ENCODE measurements around the gene MMP12.

MMP12 gene

GRCh38 chr11:102849311-102849710 lies 25.5 kb downstream of the MMP12 start:
- DNase-seq: no peak

- no peak for DNase-seq
Measured at GRCh38 chr11:102846292-102846691, 28.5 kb downstream of the MMP12 start.

- DNase-seq: no peak
Measured at GRCh38 chr11:102843489-102843888, 31.3 kb downstream of the MMP12 start, which contains the start of gene MMP3. Gene MMP3, minus strand, starts transcription at chr11:102843609. Its CDS starts 63 bp downstream, at chr11:102843546.

- DNase-seq: no peak
Measured at GRCh38 chr11:102842930-102843329, 31.9 kb downstream of the MMP12 start.

GRCh38 chr11:102840018-102840417 lies 34.8 kb downstream of the MMP12 start:
- DNase-seq: no peak

GRCh38 chr11:102837646-102838045 lies 37.1 kb downstream of the MMP12 start:
- DNase-seq: no peak

GRCh38 chr11:102837156-102837555 lies 37.6 kb downstream of the MMP12 start:
- DNase-seq: no peak

GRCh38 chr11:102836290-102836875 lies 38.4 kb downstream of the MMP12 start:
- no peak for DNase-seq

GRCh38 chr11:102833731-102834130 lies 41.1 kb downstream of the MMP12 start:
- DNase-seq: no peak

GRCh38 chr11:102832612-102833011 lies 42.2 kb downstream of the MMP12 start:
- DNase-seq: no peak

GRCh38 chr11:102831489-102832440 lies 43.0 kb downstream of the MMP12 start:
- no peak for DNase-seq

GRCh38 chr11:102831128-102831488 lies 43.7 kb downstream of the MMP12 start:
- DNase-seq: no peak

GRCh38 chr11:102830001-102830727 lies 44.6 kb downstream of the MMP12 start:
- no peak for DNase-seq

- no peak for DNase-seq
Measured at GRCh38 chr11:102829316-102830000, 45.3 kb downstream of the MMP12 start.

- DNase-seq: no peak
Measured at GRCh38 chr11:102824556-102824955, 50.2 kb downstream of the MMP12 start.

- no peak for DNase-seq
Measured at GRCh38 chr11:102819491-102819890, 55.3 kb downstream of the MMP12 start.

- no peak for DNase-seq
Measured at GRCh38 chr11:102813484-102813883, 61.3 kb downstream of the MMP12 start.
